Endothelial cell (in vitro differentiated cells): ENCODE measurements around the gene SLC38A8. TPM values are rescaled to one million over a fixed set of nuclear protein-coding genes. Genes with fewer than 3 reads are reported as not detected.
A peak's percentile ranks its signal among the peaks of the same experiment; 100 is the strongest.

Experiments
- DNase-seq: peaks from one replicate; pipeline ENCODE4 v3.0.0; 2021; ENCODE audit warnings: low spot score
- H3K27ac Mint-ChIP-seq: one replicate; pipeline ENCODE4 v1.8.0; 2021; ENCODE audit warnings: mixed read lengths, inconsistent platforms; ENCODE audit not compliant: unreplicated experiment
- H3K27me3 Mint-ChIP-seq: one replicate; pipeline ENCODE4 v1.8.0; 2021; ENCODE audit warnings: mild to moderate bottlenecking, moderate library complexity, mixed read lengths, inconsistent platforms; ENCODE audit not compliant: unreplicated experiment
- H3K36me3 Mint-ChIP-seq: one replicate; pipeline ENCODE4 v1.8.0; 2021; ENCODE audit warnings: mild to moderate bottlenecking, low read depth, mixed read lengths, inconsistent platforms; ENCODE audit not compliant: unreplicated experiment
- H3K4me1 Mint-ChIP-seq: one replicate; pipeline ENCODE4 v1.8.0; 2021; ENCODE audit warnings: mild to moderate bottlenecking, mixed read lengths, inconsistent platforms; ENCODE audit not compliant: unreplicated experiment
- H3K4me3 Mint-ChIP-seq: one replicate; pipeline ENCODE4 v1.8.0; 2021; ENCODE audit warnings: mild to moderate bottlenecking, mixed read lengths, inconsistent platforms; ENCODE audit not compliant: unreplicated experiment
- H3K9me3 Mint-ChIP-seq: one replicate; pipeline ENCODE4 v1.8.0; 2021; ENCODE audit warnings: mixed read lengths, inconsistent platforms; ENCODE audit not compliant: unreplicated experiment
- CTCF ChIP-seq: fragments of 200-600 bp; sonication (generic); IDR thresholded peaks from one replicate; pipeline ENCODE4 v1.5.0; 2021; ENCODE audit warnings: antibody characterized with exemption; ENCODE audit not compliant: unreplicated experiment
- total RNA-seq: library from RNA; stranded (reverse); fragmentation: NEBNext Ultra II Directional; extraction: Animal tissue kit (Norgen Biotek cat#: 25700); gene quantifications from one replicate; pipeline ENCODE4 v1.2.1, GENCODE V29; 2021; ENCODE audit not compliant: unreplicated experiment

The SLC38A8 gene
- total RNA-seq, 1 donor from 2014 or later: not detected

GRCh38 chr16:84080813-84081212 is 38.2 kb upstream of the SLC38A8 start:
- H3K4me3 Mint-ChIP-seq: no peak overlapping the region
- H3K36me3 Mint-ChIP-seq: peaks cover 30% of the 10 kb centered on the region
- H3K27me3 Mint-ChIP-seq: peaks cover 2% of the 10 kb centered on the region
- TF ChIP-seq CTCF: no peak
- no peaks in the 10 kb centered on the region for H3K9me3 Mint-ChIP-seq
- no peak for DNase-seq
- peak overlapping the region; percentile 34 for H3K27ac Mint-ChIP-seq
- H3K4me1 Mint-ChIP-seq: peaks cover 6% of the 10 kb centered on the region

GRCh38 chr16:84080378-84080777 is 37.8 kb upstream of the SLC38A8 start:
- H3K4me1 Mint-ChIP-seq: peaks cover 6% of the 10 kb centered on the region
- H3K4me3 Mint-ChIP-seq: no peak overlapping the region
- peak overlapping the region; percentile 34 for H3K27ac Mint-ChIP-seq
- no peak for DNase-seq
- no peak for TF ChIP-seq CTCF
- H3K27me3 Mint-ChIP-seq: peaks cover 2% of the 10 kb centered on the region
- H3K36me3 Mint-ChIP-seq: peaks cover 34% of the 10 kb centered on the region
- H3K9me3 Mint-ChIP-seq: no peaks in the 10 kb centered on the region

- H3K27ac Mint-ChIP-seq: peak overlapping the region; percentile 0
- no peak for TF ChIP-seq CTCF
- no peak for DNase-seq
- H3K27me3 Mint-ChIP-seq: peaks cover 2% of the 10 kb centered on the region
- no peak overlapping the region for H3K4me3 Mint-ChIP-seq
- H3K36me3 Mint-ChIP-seq: peaks cover 36% of the 10 kb centered on the region
- H3K4me1 Mint-ChIP-seq: peaks cover 6% of the 10 kb centered on the region
- no peaks in the 10 kb centered on the region for H3K9me3 Mint-ChIP-seq
These were observed 37.1 kb upstream of the SLC38A8 start for GRCh38 chr16:84079664-84080063.

GRCh38 chr16:84075376-84075775 is 32.8 kb upstream of the SLC38A8 start:
- Mint-ChIP-seq H3K27me3 (no peaks in the 10 kb centered on the region), H3K36me3 (peaks cover 22% of the 10 kb centered on the region)
- TF ChIP-seq CTCF: no peak

GRCh38 chr16:84074721-84075120 is 32.1 kb upstream of the SLC38A8 start:
- peaks cover 22% of the 10 kb centered on the region for H3K36me3 Mint-ChIP-seq

More at GRCh38 chr16:84075376-84075775, 32.8 kb upstream of the SLC38A8 start:
- Mint-ChIP-seq H3K27ac (no peak overlapping the region), H3K4me3 (no peak overlapping the region), H3K9me3 (no peaks in the 10 kb centered on the region), H3K4me1 (peaks cover 6% of the 10 kb centered on the region)
- no peak for DNase-seq

More at GRCh38 chr16:84074721-84075120, 32.1 kb upstream of the SLC38A8 start:
- H3K4me1 Mint-ChIP-seq: peaks cover 1% of the 10 kb centered on the region
- TF ChIP-seq CTCF: no peak
- no peak overlapping the region for H3K27ac Mint-ChIP-seq
- no peaks in the 10 kb centered on the region for H3K27me3 Mint-ChIP-seq
- no peaks in the 10 kb centered on the region for H3K9me3 Mint-ChIP-seq
- DNase-seq: no peak
- no peak overlapping the region for H3K4me3 Mint-ChIP-seq
